HEK293 (cell line): ENCODE measurements around the gene CALM3.
A peak's percentile ranks its signal among the peaks of the same experiment; 100 is the strongest.

Experiments
- CTCF ChIA-PET: fragments of 350-600 bp; formaldehyde crosslinking; extraction: SDS; loops from one replicate; lab custom pipeline; 2021; ENCODE audit warnings: antibody characterized with exemption; lab: Yijun Ruan, JAX
- POLR2A ChIA-PET: fragments of 300-600 bp; formaldehyde crosslinking; extraction: SDS; loops from one replicate; lab custom pipeline; 2020; ENCODE audit warnings: antibody characterized with exemption, inconsistent platforms; lab: Yijun Ruan, JAX
- H3K27ac ChIP-seq: fragments of 200-500 bp; sonication (Bioruptor generic); 2 replicates; pipeline ENCODE4 v1.5.1; 2014; ENCODE audit warnings: low read depth, low read length, control low read depth, inconsistent platforms; ENCODE audit errors: extremely low read depth
- H3K36me3 ChIP-seq, 2 experiments: fragments of 200-500 bp in 1 of 2; sonication (Bioruptor generic) in 1 of 2; 1 replicate in 1 of 2; 2 replicates in 1 of 2; pipeline ENCODE4 v1.5.1; 2014 to 2017; ENCODE audit warnings: inconsistent platforms in 2 of 2, low read length in 2 of 2; ENCODE audit not compliant: control insufficient read depth in 2 of 2, insufficient read depth in 1 of 2
- H3K4me1 ChIP-seq: fragments of 200-500 bp; sonication (Bioruptor generic); 2 replicates; pipeline ENCODE4 v1.5.1; 2014; ENCODE audit warnings: mild to moderate bottlenecking, low read length, inconsistent platforms; ENCODE audit not compliant: control insufficient read depth, insufficient read depth
- H3K4me3 ChIP-seq: 2 replicates; pipeline ENCODE4 v1.5.1; 2011; ENCODE audit warnings: low read depth, mild to moderate bottlenecking, control low read depth, low read length, moderate library complexity
- H3K9me3 ChIP-seq: fragments of 200-500 bp; sonication (Bioruptor generic); 2 replicates; pipeline ENCODE4 v1.5.1; 2014; ENCODE audit warnings: low read depth, low read length, inconsistent platforms; ENCODE audit not compliant: control insufficient read depth, insufficient read depth
- AEBP2 ChIP-seq: fragments of 450-650 bp; formaldehyde crosslinking; IDR thresholded peaks from 2 replicates; pipeline ENCODE4 v1.5.1; 2016; ENCODE audit warnings: missing biosample characterization, missing genetic modification characterization, borderline replicate concordance
- HOXD13 ChIP-seq: sonication (generic); formaldehyde crosslinking; IDR thresholded peaks from 2 replicates; pipeline ENCODE4 v1.8.0; 2022; ENCODE audit warnings: missing genetic modification reagents, borderline replicate concordance
- KLF7 ChIP-seq: fragments of 450-650 bp; formaldehyde crosslinking; IDR thresholded peaks from 2 replicates; pipeline ENCODE4 v1.5.1; 2016; ENCODE audit warnings: missing biosample characterization, missing genetic modification characterization, borderline replicate concordance
- SCRT1 ChIP-seq: fragments of 450-650 bp; formaldehyde crosslinking; IDR thresholded peaks from 2 replicates; pipeline ENCODE4 v1.5.1; 2016; ENCODE audit warnings: missing biosample characterization, missing genetic modification characterization, borderline replicate concordance
- YY2 ChIP-seq: fragments of 450-650 bp; formaldehyde crosslinking; IDR thresholded peaks from 2 replicates; pipeline ENCODE4 v1.5.1; 2016; ENCODE audit warnings: missing biosample characterization, missing genetic modification characterization
- ZBTB21 ChIP-seq: fragments of 450-650 bp; formaldehyde crosslinking; IDR thresholded peaks from 2 replicates; pipeline ENCODE4 v1.5.1; 2017; ENCODE audit warnings: missing biosample characterization, missing genetic modification characterization
- ZIC2 ChIP-seq: fragments of 450-650 bp; formaldehyde crosslinking; IDR thresholded peaks from 2 replicates; pipeline ENCODE4 v1.5.1; 2016; ENCODE audit warnings: missing biosample characterization, missing genetic modification characterization
- ZNF140 ChIP-seq: fragments of 450-650 bp; formaldehyde crosslinking; IDR thresholded peaks from 2 replicates; pipeline ENCODE4 v1.5.1; 2016; ENCODE audit warnings: missing biosample characterization, missing genetic modification characterization
- ZNF280D ChIP-seq: fragments of 450-650 bp; formaldehyde crosslinking; IDR thresholded peaks from 2 replicates; pipeline ENCODE4 v1.5.1; 2016; ENCODE audit warnings: missing biosample characterization, missing genetic modification characterization
- ZNF292 ChIP-seq: fragments of 450-650 bp; formaldehyde crosslinking; IDR thresholded peaks from 2 replicates; pipeline ENCODE4 v1.5.1; 2016; ENCODE audit warnings: low read depth, missing biosample characterization, missing genetic modification characterization, borderline replicate concordance
- ZNF341 ChIP-seq: fragments of 450-650 bp; formaldehyde crosslinking; IDR thresholded peaks from 2 replicates; pipeline ENCODE4; 2016; ENCODE audit warnings: low read depth, missing biosample characterization, missing genetic modification characterization
- ZNF354C ChIP-seq: fragments of 450-650 bp; formaldehyde crosslinking; IDR thresholded peaks from 2 replicates; pipeline ENCODE4 v1.5.1; 2016; ENCODE audit warnings: missing biosample characterization, missing genetic modification characterization, low read depth, borderline replicate concordance
- ZNF501 ChIP-seq: fragments of 450-650 bp; formaldehyde crosslinking; IDR thresholded peaks from 2 replicates; pipeline ENCODE4 v1.5.1; 2016; ENCODE audit warnings: missing biosample characterization, missing genetic modification characterization
- ZSCAN23 ChIP-seq: fragments of 450-650 bp; formaldehyde crosslinking; IDR thresholded peaks from 2 replicates; pipeline ENCODE4 v1.5.1; 2016; ENCODE audit warnings: missing biosample characterization, missing genetic modification characterization
- ZSCAN4 ChIP-seq: fragments of 450-650 bp; formaldehyde crosslinking; IDR thresholded peaks from 2 replicates; pipeline ENCODE4 v1.5.1; 2017; ENCODE audit warnings: missing biosample characterization, missing genetic modification characterization
- TF ChIP-seq, protein P1 (sequence below): fragments of 450-650 bp; IDR thresholded peaks from 2 replicates; pipeline ENCODE4 v1.5.1; 2018; ENCODE audit warnings: missing biosample characterization, missing genetic modification characterization
- TF ChIP-seq, protein P2 (sequence below): fragments of 450-650 bp; formaldehyde crosslinking; conservative IDR thresholded peaks from 2 replicates; pipeline ENCODE4 v1.5.1; 2016; ENCODE audit warnings: low read depth, missing biosample characterization, missing genetic modification characterization
- TF ChIP-seq, protein P3 (sequence below): fragments of 450-650 bp; formaldehyde crosslinking; IDR thresholded peaks from 2 replicates; pipeline ENCODE4 v1.5.1; 2016; ENCODE audit warnings: missing biosample characterization, missing genetic modification characterization

Gene CALM3

DNA sequence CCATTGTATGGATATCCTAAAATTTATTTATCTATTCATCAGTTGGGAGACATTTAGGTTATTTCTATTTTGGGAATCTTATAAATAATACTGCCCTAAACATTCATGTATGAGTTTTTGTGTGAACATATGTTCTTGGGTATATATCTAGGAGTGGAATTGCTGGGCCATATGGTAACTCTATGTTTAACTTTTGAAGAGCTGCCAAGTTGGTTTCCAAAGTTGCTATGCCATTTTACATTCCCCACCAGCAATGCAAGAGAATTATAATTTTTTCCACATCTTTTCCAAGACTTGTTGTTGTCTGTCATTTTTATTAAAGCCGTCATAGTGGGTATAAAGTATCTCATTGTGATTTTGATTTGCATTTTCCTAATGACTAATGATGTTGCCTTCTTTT is 48.2 kb upstream of the CALM3 start:
- Histone ChIP-seq H3K4me3 (no peak overlapping the region), H3K4me1 (no peaks in the 10 kb centered on the region), H3K9me3 (no peaks in the 10 kb centered on the region; the same call in none of the 2 replicates), H3K27ac (no peak overlapping the region), H3K36me3 (no peaks in the 10 kb centered on the region)
- no peak for TF ChIP-seq AEBP2
- TF ChIP-seq, protein P1, sequence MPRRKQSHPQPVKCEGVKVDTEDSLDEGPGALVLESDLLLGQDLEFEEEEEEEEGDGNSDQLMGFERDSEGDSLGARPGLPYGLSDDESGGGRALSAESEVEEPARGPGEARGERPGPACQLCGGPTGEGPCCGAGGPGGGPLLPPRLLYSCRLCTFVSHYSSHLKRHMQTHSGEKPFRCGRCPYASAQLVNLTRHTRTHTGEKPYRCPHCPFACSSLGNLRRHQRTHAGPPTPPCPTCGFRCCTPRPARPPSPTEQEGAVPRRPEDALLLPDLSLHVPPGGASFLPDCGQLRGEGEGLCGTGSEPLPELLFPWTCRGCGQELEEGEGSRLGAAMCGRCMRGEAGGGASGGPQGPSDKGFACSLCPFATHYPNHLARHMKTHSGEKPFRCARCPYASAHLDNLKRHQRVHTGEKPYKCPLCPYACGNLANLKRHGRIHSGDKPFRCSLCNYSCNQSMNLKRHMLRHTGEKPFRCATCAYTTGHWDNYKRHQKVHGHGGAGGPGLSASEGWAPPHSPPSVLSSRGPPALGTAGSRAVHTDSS (tag by site-specific recombination) = no peak
- no peak for TF ChIP-seq KLF7 (tag by site-specific recombination)
- no peak for TF ChIP-seq ZNF501 (tag by site-specific recombination)
- TF ChIP-seq ZNF140 = 0 out of 2 replicates have a peak, but pooled peaks have one; percentile 20
- no peak for TF ChIP-seq ZBTB21 (tag by site-specific recombination)
- ChIA-PET CTCF (interaction anchor here (4.7 kb wide), 1 partner anchor 10 kb away, joined by 27 read pairs; no protein-coding TSS in a partner anchor), POLR2A (no interaction called here)

- no peak overlapping the region for H3K4me3 ChIP-seq
- H3K36me3 ChIP-seq = no peaks in the 10 kb centered on the region
- H3K9me3 ChIP-seq = no peaks in the 10 kb centered on the region; the same call in none of the 2 replicates
- no peaks in the 10 kb centered on the region for H3K4me1 ChIP-seq
- TF ChIP-seq YY2 (tag by site-specific recombination) = no peak
- no peak for TF ChIP-seq ZIC2 (tag by site-specific recombination)
- TF ChIP-seq, protein P2, sequence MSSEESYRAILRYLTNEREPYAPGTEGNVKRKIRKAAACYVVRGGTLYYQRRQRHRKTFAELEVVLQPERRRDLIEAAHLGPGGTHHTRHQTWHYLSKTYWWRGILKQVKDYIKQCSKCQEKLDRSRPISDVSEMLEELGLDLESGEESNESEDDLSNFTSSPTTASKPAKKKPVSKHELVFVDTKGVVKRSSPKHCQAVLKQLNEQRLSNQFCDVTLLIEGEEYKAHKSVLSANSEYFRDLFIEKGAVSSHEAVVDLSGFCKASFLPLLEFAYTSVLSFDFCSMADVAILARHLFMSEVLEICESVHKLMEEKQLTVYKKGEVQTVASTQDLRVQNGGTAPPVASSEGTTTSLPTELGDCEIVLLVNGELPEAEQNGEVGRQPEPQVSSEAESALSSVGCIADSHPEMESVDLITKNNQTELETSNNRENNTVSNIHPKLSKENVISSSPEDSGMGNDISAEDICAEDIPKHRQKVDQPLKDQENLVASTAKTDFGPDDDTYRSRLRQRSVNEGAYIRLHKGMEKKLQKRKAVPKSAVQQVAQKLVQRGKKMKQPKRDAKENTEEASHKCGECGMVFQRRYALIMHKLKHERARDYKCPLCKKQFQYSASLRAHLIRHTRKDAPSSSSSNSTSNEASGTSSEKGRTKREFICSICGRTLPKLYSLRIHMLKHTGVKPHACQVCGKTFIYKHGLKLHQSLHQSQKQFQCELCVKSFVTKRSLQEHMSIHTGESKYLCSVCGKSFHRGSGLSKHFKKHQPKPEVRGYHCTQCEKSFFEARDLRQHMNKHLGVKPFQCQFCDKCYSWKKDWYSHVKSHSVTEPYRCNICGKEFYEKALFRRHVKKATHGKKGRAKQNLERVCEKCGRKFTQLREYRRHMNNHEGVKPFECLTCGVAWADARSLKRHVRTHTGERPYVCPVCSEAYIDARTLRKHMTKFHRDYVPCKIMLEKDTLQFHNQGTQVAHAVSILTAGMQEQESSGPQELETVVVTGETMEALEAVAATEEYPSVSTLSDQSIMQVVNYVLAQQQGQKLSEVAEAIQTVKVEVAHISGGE (tag by site-specific recombination) = no peak
- no peak for TF ChIP-seq ZNF341 (tag by site-specific recombination)
- no peak for TF ChIP-seq HOXD13 (CRISPR knock-in tag)
- TF ChIP-seq ZSCAN4 = no peak
- no peak for TF ChIP-seq ZSCAN23
- no peak for TF ChIP-seq ZNF280D (tag by site-specific recombination)
- TF ChIP-seq ZNF354C = no peak
- TF ChIP-seq ZNF292 (tag by site-specific recombination) = no peak
- TF ChIP-seq, protein P3, sequence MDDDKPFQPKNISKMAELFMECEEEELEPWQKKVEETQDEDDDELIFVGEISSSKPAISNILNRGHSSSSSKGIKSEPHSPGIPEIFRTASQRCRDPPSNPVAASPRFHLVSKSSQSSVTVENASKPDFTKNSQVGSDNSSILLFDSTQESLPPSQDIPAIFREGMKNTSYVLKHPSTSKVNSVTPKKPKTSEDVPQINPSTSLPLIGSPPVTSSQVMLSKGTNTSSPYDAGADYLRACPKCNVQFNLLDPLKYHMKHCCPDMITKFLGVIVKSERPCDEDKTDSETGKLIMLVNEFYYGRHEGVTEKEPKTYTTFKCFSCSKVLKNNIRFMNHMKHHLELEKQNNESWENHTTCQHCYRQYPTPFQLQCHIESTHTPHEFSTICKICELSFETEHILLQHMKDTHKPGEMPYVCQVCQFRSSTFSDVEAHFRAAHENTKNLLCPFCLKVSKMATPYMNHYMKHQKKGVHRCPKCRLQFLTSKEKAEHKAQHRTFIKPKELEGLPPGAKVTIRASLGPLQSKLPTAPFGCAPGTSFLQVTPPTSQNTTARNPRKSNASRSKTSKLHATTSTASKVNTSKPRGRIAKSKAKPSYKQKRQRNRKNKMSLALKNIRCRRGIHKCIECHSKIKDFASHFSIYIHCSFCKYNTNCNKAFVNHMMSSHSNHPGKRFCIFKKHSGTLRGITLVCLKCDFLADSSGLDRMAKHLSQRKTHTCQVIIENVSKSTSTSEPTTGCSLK (tag by site-specific recombination) = no peak
- no peak for TF ChIP-seq SCRT1 (tag by site-specific recombination)
- H3K27ac ChIP-seq = no peak overlapping the region
- CTCF ChIA-PET = interaction anchor here (0.5 to 4.7 kb wide), 8 partner anchors 11 to 174 kb away, joined by 3 to 27 read pairs (median 4); partner anchors contain the start of gene DACT3
- POLR2A ChIA-PET = interaction anchor here (1.1 kb wide), 1 partner anchor 47 kb away, joined by 3 read pairs; the partner anchor contains the start of gene CALM3
Measured at GRCh38 chr19:46554161-46554560, 47.0 kb upstream of the CALM3 start.
